Mesenchymal stem cell (in vitro differentiated cells and primary cell): Measurements from ENCODE around the gene VEGFD.

ENCODE experiments used
- DNase-seq: peaks from one replicate; pipeline ENCODE4 v3.0.0-alpha.2; 2013
- H2AFZ ChIP-seq: one replicate; pipeline ENCODE4 v1.6.1; 2013; ENCODE audit warnings: low read depth, mild to moderate bottlenecking, control low read depth, inconsistent platforms, low read length, moderate library complexity
- H2AK5ac ChIP-seq: 2 replicates; pipeline ENCODE4 v1.6.1; 2013; ENCODE audit warnings: low read length, moderate library complexity, mild to moderate bottlenecking, inconsistent platforms; ENCODE audit not compliant: severe bottlenecking
- H2BK120ac ChIP-seq: one replicate; pipeline ENCODE4 v1.6.1; 2013; ENCODE audit warnings: low read depth, mild to moderate bottlenecking, inconsistent platforms, low read length, moderate library complexity
- H2BK12ac ChIP-seq, 2 experiments: one replicate each; pipeline ENCODE4 v1.6.1; 2013; ENCODE audit warnings: inconsistent platforms in 2 of 2, low read length in 2 of 2, mild to moderate bottlenecking in 2 of 2, moderate library complexity in 2 of 2, control low read depth in 1 of 2
- H2BK15ac ChIP-seq: one replicate; pipeline ENCODE4 v1.6.1; 2013; ENCODE audit warnings: mild to moderate bottlenecking, low read depth, inconsistent platforms; ENCODE audit not compliant: poor library complexity, severe bottlenecking
- H2BK5ac ChIP-seq: 2 replicates; pipeline ENCODE4 v1.6.1; 2013; ENCODE audit warnings: low read depth, mild to moderate bottlenecking, low read length, control low read depth, inconsistent platforms; ENCODE audit not compliant: poor library complexity, severe bottlenecking
- H3K14ac ChIP-seq, 2 experiments: one replicate each; pipeline ENCODE4 v1.6.1; 2013; ENCODE audit warnings: inconsistent platforms in 2 of 2, low read length in 2 of 2, control low read depth in 1 of 2, mild to moderate bottlenecking in 1 of 2, moderate library complexity in 1 of 2
- H3K18ac ChIP-seq, 2 experiments: one replicate each; pipeline ENCODE4 v1.6.1; 2013; ENCODE audit warnings: inconsistent platforms in 2 of 2, low read length in 2 of 2, control low read depth in 1 of 2, low read depth in 1 of 2, mild to moderate bottlenecking in 1 of 2
- H3K23ac ChIP-seq, 2 experiments: one replicate each; pipeline ENCODE4 v1.6.1; 2013; ENCODE audit warnings: inconsistent platforms in 2 of 2, low read length in 2 of 2, mild to moderate bottlenecking in 2 of 2, moderate library complexity in 2 of 2, control low read depth in 1 of 2
- H3K27ac ChIP-seq: 2 replicates; pipeline ENCODE4 v1.5.1; 2013; ENCODE audit warnings: mild to moderate bottlenecking, moderate library complexity, low read length, control low read depth, inconsistent platforms; ENCODE audit not compliant: poor library complexity, severe bottlenecking
- H3K27me3 ChIP-seq, 2 experiments: 2 replicates each; pipeline versions ENCODE4 v1.6.1 to v1.7.0; 2013; ENCODE audit warnings: low read length in 2 of 2, mild to moderate bottlenecking in 2 of 2, moderate library complexity in 2 of 2, control low read depth in 1 of 2, inconsistent platforms in 1 of 2; ENCODE audit not compliant: control insufficient read depth in 1 of 2, insufficient read depth in 1 of 2
- H3K36me3 ChIP-seq, 2 experiments: 2 replicates each; pipeline versions ENCODE4 v1.6.1 to v1.7.0; 2013; ENCODE audit warnings: low read length in 2 of 2, control low read depth in 1 of 2, inconsistent platforms in 1 of 2, low read depth in 1 of 2, mild to moderate bottlenecking in 1 of 2; ENCODE audit not compliant: insufficient read depth in 2 of 2, control insufficient read depth in 1 of 2
- H3K4ac ChIP-seq, 2 experiments: one replicate each; pipeline ENCODE4 v1.6.1; 2013; ENCODE audit warnings: inconsistent platforms in 2 of 2, low read length in 2 of 2, mild to moderate bottlenecking in 2 of 2, moderate library complexity in 2 of 2, control low read depth in 1 of 2, low read depth in 1 of 2
- H3K4me1 ChIP-seq: 2 replicates; pipeline ENCODE4 v1.6.1; 2013; ENCODE audit warnings: low read depth, low read length, control low read depth; ENCODE audit not compliant: control insufficient read depth, insufficient read depth
- H3K4me2 ChIP-seq: 2 replicates; pipeline ENCODE4 v1.6.1; 2013; ENCODE audit warnings: low read length, mild to moderate bottlenecking, inconsistent platforms; ENCODE audit not compliant: poor library complexity, severe bottlenecking
- H3K4me3 ChIP-seq, 2 experiments: 2 replicates each; pipeline versions ENCODE4 v1.5.1 to v1.7.0; 2013; ENCODE audit warnings: low read length in 2 of 2, mild to moderate bottlenecking in 2 of 2, control low read depth in 1 of 2, low read depth in 1 of 2; ENCODE audit not compliant: insufficient read depth in 1 of 2
- H3K79me1 ChIP-seq: replicated peaks from 2 replicates; pipeline ENCODE4 v1.6.1; 2013; ENCODE audit warnings: mild to moderate bottlenecking, control low read depth, low read length, inconsistent platforms; ENCODE audit not compliant: poor library complexity, severe bottlenecking
- H3K9ac ChIP-seq: 2 replicates; pipeline ENCODE4 v1.7.0; 2013; ENCODE audit warnings: mild to moderate bottlenecking, low read length, moderate library complexity
- H3K9me3 ChIP-seq: 2 replicates; pipeline ENCODE4 v1.7.0; 2013; ENCODE audit warnings: mild to moderate bottlenecking, low read length; ENCODE audit not compliant: control insufficient read depth
- H4K8ac ChIP-seq: one replicate; pipeline ENCODE4 v1.6.1; 2013; ENCODE audit warnings: inconsistent platforms, mild to moderate bottlenecking, low read length, moderate library complexity
- H4K91ac ChIP-seq: one replicate; pipeline ENCODE4 v1.6.1; 2013; ENCODE audit warnings: mild to moderate bottlenecking, low read length, inconsistent platforms
- WGBS: methylation state at CpG from one replicate; pipeline ENCODE4 v1.1.7; 2013; ENCODE audit warnings: mixed read lengths; 5-methylcytosine and 5-hydroxymethylcytosine counted together

The VEGFD gene

DNA sequence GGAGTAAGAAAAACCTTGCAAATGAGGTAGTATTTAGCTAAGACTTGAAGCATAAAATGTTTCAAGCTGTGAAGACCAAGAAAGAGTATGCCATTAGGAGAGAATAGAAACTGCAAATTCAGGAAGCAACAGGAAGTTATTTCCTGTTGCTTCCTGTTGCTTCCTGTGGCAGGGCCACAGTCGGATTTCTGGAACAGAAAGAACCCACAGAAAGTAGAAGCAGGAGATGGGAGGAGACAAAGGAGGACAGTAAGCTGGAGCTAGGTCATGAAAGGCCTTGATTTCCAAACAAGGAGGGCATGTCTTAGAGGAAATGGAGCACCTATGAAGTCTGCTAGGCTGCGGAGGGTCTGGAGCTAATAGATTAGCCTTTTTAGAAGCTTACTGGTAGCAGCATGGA is 86.0 kb downstream of the VEGFD start:
- Histone ChIP-seq H3K27me3 (peaks cover 0 to 5% of the 10 kb centered on the region in 2 experiments), H3K79me1 (no peaks in the 10 kb centered on the region), H2BK5ac (no peak overlapping the region), H2AK5ac (no peak overlapping the region), H3K36me3 (no peaks in the 10 kb centered on the region), H2BK120ac (no peak overlapping the region), H3K4me3 (no peak overlapping the region), H3K14ac (no peak overlapping the region), H2BK12ac (no peak overlapping the region), H3K27ac (no peak overlapping the region), H4K91ac (no peak overlapping the region), H3K9ac (no peak overlapping the region), H3K9me3 (no peaks in the 10 kb centered on the region), H3K4me2 (no peak overlapping the region), H3K4me1 (peaks cover 4% of the 10 kb centered on the region), H2BK15ac (no peak overlapping the region), H3K4ac (no peak overlapping the region), H3K23ac (no peak overlapping the region), H2AFZ (no peak overlapping the region), H3K18ac (no peak overlapping the region), H4K8ac (no peak overlapping the region)
- 66% methylated on average over 2 of the region's 2 CpGs for WGBS
- DNase-seq: no peak
